A673 (cell line): Measurements from ENCODE around the gene DAPK1. TPM values are rescaled to one million over a fixed set of nuclear protein-coding genes. Genes with fewer than 3 reads are reported as not detected.

Source experiments
- BruUV-seq: library from RNA; stranded (reverse); fragments of 400-500 nt; replicated peaks from 2 replicates; lab custom pipeline; 2021; lab: Mats Ljungman, UMichigan
- CTCF ChIA-PET: fragments of 300-600 bp; sonication (Branson Sonifier 250); formaldehyde crosslinking; loops from one replicate; lab custom pipeline; 2022; ENCODE audit warnings: antibody characterized with exemption; lab: Charles Lee
- POLR2A ChIA-PET: fragments of 300-600 bp; sonication (Branson Sonifier 250); formaldehyde crosslinking; loops from one replicate; lab custom pipeline; 2022; ENCODE audit warnings: antibody characterized with exemption; ENCODE audit not compliant: low non-redundant PET; lab: Charles Lee
- DNase-seq: peaks from one replicate; pipeline ENCODE4 v3.0.0-alpha.2; 2015; ENCODE audit warnings: low spot score
- H3K27ac ChIP-seq: fragments of 200-600 bp; sonication (generic); 2 replicates; pipeline ENCODE4 v1.5.1; 2016; ENCODE audit warnings: mixed run types, low read depth, mild to moderate bottlenecking, mixed read lengths, antibody characterized with exemption, low read length; ENCODE audit not compliant: poor library complexity, severe bottlenecking
- H3K27me3 ChIP-seq: fragments of 200-600 bp; sonication (generic); replicated peaks from 2 replicates; pipeline ENCODE4 v1.6.1; 2017; ENCODE audit warnings: mixed run types, low read depth, mild to moderate bottlenecking, mixed read lengths, antibody characterized with exemption, low read length; ENCODE audit not compliant: insufficient read depth, poor library complexity
- H3K36me3 ChIP-seq: fragments of 200-600 bp; sonication (generic); 2 replicates; pipeline ENCODE4 v1.6.1; 2016; ENCODE audit warnings: mixed run types, mild to moderate bottlenecking, mixed read lengths, antibody characterized with exemption, low read length; ENCODE audit not compliant: insufficient read depth, poor library complexity, severe bottlenecking
- H3K4me1 ChIP-seq: fragments of 200-600 bp; sonication (generic); 2 replicates; pipeline ENCODE4 v1.6.1; 2017; ENCODE audit warnings: mixed run types, mild to moderate bottlenecking, mixed read lengths, antibody characterized with exemption, low read length; ENCODE audit not compliant: insufficient read depth, poor library complexity, severe bottlenecking
- H3K4me3 ChIP-seq: fragments of 200-600 bp; sonication (generic); 2 replicates; pipeline ENCODE4 v1.5.1; 2016; ENCODE audit warnings: low read depth, mixed run types, mild to moderate bottlenecking, mixed read lengths, low read length; ENCODE audit not compliant: poor library complexity, severe bottlenecking
- H3K9me3 ChIP-seq: fragments of 200-600 bp; sonication (generic); 2 replicates; pipeline ENCODE4 v1.6.1; 2016; ENCODE audit warnings: mixed run types, low read depth, mild to moderate bottlenecking, mixed read lengths, antibody characterized with exemption, low read length; ENCODE audit not compliant: poor library complexity, severe bottlenecking
- EZH2 ChIP-seq: fragments of 200-600 bp; sonication (generic); IDR thresholded peaks from 2 replicates; pipeline ENCODE4 v1.6.1; 2017; ENCODE audit warnings: borderline replicate concordance, low read depth, mild to moderate bottlenecking, mixed read lengths, antibody characterized with exemption, low read length; ENCODE audit not compliant: poor library complexity, severe bottlenecking
- intact Hi-C: fragments of 100-400 bp; cut with micrococcal nuclease; formaldehyde crosslinking; loops from one replicate; pipeline ENCODE4 v1.10.0; 2022; ENCODE audit not compliant: unreplicated experiment
- total RNA-seq: library from RNA; stranded (reverse); gene quantifications from 2 replicates; pipeline ENCODE4 v1.2.3, GENCODE V29; 2021
- TF ChIP-seq, protein P1 (sequence below): fragments of 300-800, 200-600 bp; sonication (generic); conservative IDR thresholded peaks from 2 replicates; pipeline ENCODE4 v1.5.1; 2017; ENCODE audit warnings: low read depth, mild to moderate bottlenecking, antibody characterized with exemption, low read length, moderate library complexity, mixed read lengths

Gene DAPK1
- total RNA-seq, 1 experiment from 2014 or later: 380 TPM

DNA sequence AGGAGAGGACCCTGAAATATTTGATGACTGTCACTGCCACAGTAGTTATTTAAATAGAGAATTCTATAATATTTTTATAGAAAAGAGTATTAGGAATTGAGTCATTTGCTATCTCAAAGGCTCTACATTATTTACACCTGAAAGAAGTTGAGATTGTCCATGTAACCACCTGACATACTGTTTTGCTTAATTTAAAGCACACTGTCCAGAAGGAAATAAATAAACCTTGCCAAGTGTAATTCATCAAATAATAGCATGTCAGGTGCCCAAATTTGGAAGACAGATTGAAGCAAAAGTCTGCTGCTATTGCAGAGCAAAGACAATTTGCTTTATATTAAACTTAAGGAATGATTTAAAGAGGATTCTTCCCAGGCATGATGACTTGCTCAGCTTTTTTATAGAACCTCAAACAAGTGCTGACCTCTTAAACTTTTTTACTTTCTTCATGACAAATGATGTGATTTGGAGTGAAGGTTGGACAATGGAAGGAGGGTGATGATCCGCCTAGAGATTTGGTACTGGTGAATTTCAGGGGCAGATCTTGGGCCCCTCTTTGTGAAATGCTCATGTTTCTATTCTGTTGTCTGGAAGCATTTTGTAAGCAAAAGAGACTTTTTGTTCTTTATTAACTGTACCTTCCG, 65.0 kb downstream of the DAPK1 start:
- TF ChIP-seq, protein P1, sequence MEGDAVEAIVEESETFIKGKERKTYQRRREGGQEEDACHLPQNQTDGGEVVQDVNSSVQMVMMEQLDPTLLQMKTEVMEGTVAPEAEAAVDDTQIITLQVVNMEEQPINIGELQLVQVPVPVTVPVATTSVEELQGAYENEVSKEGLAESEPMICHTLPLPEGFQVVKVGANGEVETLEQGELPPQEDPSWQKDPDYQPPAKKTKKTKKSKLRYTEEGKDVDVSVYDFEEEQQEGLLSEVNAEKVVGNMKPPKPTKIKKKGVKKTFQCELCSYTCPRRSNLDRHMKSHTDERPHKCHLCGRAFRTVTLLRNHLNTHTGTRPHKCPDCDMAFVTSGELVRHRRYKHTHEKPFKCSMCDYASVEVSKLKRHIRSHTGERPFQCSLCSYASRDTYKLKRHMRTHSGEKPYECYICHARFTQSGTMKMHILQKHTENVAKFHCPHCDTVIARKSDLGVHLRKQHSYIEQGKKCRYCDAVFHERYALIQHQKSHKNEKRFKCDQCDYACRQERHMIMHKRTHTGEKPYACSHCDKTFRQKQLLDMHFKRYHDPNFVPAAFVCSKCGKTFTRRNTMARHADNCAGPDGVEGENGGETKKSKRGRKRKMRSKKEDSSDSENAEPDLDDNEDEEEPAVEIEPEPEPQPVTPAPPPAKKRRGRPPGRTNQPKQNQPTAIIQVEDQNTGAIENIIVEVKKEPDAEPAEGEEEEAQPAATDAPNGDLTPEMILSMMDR: no peak
- TF ChIP-seq EZH2: no peak
- Histone ChIP-seq H3K9me3 (no peaks in the 10 kb centered on the region), H3K4me3 (no peak overlapping the region), H3K36me3 (peaks cover 52% of the 10 kb centered on the region), H3K27me3 (no peaks in the 10 kb centered on the region), H3K4me1 (peaks cover 21% of the 10 kb centered on the region), H3K27ac (no peak overlapping the region)
- intact Hi-C loops: no loop called here
- BruUV-seq: no TSS peak
- CTCF ChIA-PET: no interaction called here
- POLR2A ChIA-PET: no interaction called here
- DNase-seq: no peak

DNA sequence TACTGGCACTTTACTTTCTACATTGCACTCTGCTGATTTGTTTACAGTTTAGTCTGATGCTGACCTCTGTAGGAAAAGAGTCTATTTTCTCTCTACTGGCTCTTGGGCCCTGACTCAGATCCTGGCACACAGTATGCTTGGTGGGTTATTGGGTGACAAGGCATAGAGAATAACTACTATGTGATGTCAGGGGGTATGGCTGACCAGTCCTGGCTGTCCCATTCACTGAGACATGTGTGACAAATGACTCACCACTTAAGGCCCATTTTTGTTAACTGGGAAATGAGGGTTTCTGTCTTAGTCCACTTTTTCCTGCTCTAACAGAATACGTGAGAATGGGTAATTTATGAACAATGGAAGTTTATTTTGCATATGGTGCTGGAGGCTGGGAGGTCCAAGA, 66.4 kb downstream of the DAPK1 start:
- CTCF ChIA-PET: no interaction called here
- no peak overlapping the region for H3K27ac ChIP-seq

DNA sequence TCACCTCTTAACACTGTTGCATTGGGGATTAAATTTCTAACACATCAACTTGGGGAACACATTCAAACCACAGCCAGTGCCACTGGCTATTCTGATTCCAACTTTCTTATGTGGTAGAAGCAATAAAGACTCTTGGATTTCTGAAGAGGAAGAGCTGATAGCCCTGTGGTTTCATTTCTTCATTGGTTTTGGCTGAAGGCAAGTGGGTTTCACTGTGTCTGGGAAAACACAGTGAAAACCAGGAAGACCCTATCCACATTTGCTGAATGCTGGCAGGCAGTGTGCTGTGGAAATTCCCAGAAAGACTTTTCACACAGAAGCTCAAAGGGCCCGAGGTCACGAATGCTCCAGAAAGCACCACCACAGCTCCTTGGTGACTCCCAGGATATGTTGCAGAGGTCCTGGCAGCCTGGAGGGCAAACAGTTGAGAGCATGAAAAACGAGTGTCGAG, 67.1 kb downstream of the DAPK1 start:
- H3K4me1 ChIP-seq: peaks cover 43% of the 10 kb centered on the region
- H3K27me3 ChIP-seq: no peaks in the 10 kb centered on the region
- TF ChIP-seq, protein P1: no peak
- no peak for TF ChIP-seq EZH2
- BruUV-seq: no TSS peak
- H3K9me3 ChIP-seq: no peaks in the 10 kb centered on the region
- DNase-seq: no peak
- intact Hi-C loops: no loop called here
- no peak overlapping the region for H3K4me3 ChIP-seq
- peaks cover 40% of the 10 kb centered on the region for H3K36me3 ChIP-seq
- peak overlapping the region; percentile 18 for H3K27ac ChIP-seq
- ChIA-PET POLR2A (no interaction called here), CTCF (no interaction called here)

More for the DNA sequence above, 66.4 kb downstream of the DAPK1 start:
- intact Hi-C loops: no loop called here
- Histone ChIP-seq H3K9me3 (no peaks in the 10 kb centered on the region), H3K4me1 (peaks cover 36% of the 10 kb centered on the region), H3K4me3 (no peak overlapping the region), H3K36me3 (peaks cover 44% of the 10 kb centered on the region), H3K27me3 (no peaks in the 10 kb centered on the region)
- no peak for DNase-seq
- TF ChIP-seq, protein P1: no peak
- POLR2A ChIA-PET: no interaction called here
- no TSS peak for BruUV-seq
